ENCODE results near the gene ODC1. TPM values are rescaled to one million over a fixed set of nuclear protein-coding genes. Genes with fewer than 3 reads are reported as not detected.

The ODC1 gene
- total RNA-seq, 2 donors from 2014 or later: 31.9 to 59.7 TPM

DNA sequence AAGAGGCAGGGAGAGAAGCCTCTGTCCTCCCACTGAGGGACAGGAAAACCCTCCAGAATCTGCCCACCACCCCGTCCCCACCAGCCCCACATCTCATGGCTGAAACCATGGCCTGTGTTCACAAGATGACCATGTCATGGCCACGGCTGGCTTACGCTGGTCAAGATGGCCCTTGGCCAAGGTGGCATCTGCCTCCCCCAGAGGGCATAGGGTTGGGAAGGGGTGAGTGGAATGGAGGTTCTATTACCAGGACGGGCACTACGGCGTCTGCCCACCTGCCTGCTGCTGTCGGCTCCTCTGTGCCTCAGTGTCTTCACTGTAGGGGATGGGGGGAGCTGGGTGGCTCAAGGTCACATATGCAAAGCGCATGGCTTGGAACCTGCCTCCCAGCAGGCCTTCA, 19.8 kb downstream of the ODC1 start:
- TF ChIP-seq POLR2A (IDR thresholded peaks at IDR 0.05): no peak
- TF ChIP-seq, protein P1, sequence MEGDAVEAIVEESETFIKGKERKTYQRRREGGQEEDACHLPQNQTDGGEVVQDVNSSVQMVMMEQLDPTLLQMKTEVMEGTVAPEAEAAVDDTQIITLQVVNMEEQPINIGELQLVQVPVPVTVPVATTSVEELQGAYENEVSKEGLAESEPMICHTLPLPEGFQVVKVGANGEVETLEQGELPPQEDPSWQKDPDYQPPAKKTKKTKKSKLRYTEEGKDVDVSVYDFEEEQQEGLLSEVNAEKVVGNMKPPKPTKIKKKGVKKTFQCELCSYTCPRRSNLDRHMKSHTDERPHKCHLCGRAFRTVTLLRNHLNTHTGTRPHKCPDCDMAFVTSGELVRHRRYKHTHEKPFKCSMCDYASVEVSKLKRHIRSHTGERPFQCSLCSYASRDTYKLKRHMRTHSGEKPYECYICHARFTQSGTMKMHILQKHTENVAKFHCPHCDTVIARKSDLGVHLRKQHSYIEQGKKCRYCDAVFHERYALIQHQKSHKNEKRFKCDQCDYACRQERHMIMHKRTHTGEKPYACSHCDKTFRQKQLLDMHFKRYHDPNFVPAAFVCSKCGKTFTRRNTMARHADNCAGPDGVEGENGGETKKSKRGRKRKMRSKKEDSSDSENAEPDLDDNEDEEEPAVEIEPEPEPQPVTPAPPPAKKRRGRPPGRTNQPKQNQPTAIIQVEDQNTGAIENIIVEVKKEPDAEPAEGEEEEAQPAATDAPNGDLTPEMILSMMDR (IDR thresholded peaks at IDR 0.05): no peak
- H3K27me3 ChIP-seq: no peaks in the 10 kb centered on the region
- peaks cover 6 to 9% of the 10 kb centered on the region in 2 donors for H3K36me3 ChIP-seq (replicated peaks in 1 of 2; ENCODE audit: insufficient read depth in 1 of 2, low read depth in 2 of 2)
- no peaks in the 10 kb centered on the region for H3K9me3 ChIP-seq
- H3K27ac ChIP-seq: no peak overlapping the region
- ATAC-seq (no peak), DNase-seq (no peak)
- intact Hi-C loops (cut with DNase I): no loop called here
- WGBS, 2 donors: 92 to 96% methylated on average over 7 to 8 of the region's 8 CpGs
- peaks cover 7% of the 10 kb centered on the region for H3K4me1 ChIP-seq
- H3K4me3 ChIP-seq: no peak overlapping the region

DNA sequence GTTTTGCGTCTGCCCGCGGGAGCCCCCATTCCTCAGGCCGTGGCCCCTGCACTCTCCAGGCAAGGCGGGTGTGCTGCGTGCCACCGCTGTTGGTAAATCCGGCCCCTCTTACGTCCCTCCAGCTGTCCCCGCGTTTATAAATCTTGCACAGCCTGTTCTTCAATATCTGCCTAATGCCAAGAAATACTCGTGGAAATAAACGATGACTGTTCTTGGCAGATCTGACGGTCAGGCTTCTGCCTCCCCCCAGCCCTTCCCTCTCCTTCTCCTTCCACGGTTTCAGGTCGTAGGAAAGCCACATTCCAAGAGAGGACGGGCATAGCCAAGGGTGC, 20.5 kb downstream of the ODC1 start:
- DNase-seq: no peak
- no peak overlapping the region for H3K4me3 ChIP-seq
- no peaks in the 10 kb centered on the region for H3K9me3 ChIP-seq
- 82 to 88% methylated on average over 17 of the region's 17 CpGs for WGBS, 2 donors
- no peak overlapping the region for H3K27ac ChIP-seq
- no peak for TF ChIP-seq POLR2A (IDR thresholded peaks at IDR 0.05)
- TF ChIP-seq, protein P1 (IDR thresholded peaks at IDR 0.05): no peak
- no peak for ATAC-seq
- H3K4me1 ChIP-seq: peaks cover 6% of the 10 kb centered on the region
- H3K36me3 ChIP-seq (replicated peaks in 1 of 2; ENCODE audit: insufficient read depth in 1 of 2, low read depth in 2 of 2): peaks cover 6 to 14% of the 10 kb centered on the region in 2 donors
- intact Hi-C loops (cut with DNase I): no loop called here
- no peaks in the 10 kb centered on the region for H3K27me3 ChIP-seq

DNA sequence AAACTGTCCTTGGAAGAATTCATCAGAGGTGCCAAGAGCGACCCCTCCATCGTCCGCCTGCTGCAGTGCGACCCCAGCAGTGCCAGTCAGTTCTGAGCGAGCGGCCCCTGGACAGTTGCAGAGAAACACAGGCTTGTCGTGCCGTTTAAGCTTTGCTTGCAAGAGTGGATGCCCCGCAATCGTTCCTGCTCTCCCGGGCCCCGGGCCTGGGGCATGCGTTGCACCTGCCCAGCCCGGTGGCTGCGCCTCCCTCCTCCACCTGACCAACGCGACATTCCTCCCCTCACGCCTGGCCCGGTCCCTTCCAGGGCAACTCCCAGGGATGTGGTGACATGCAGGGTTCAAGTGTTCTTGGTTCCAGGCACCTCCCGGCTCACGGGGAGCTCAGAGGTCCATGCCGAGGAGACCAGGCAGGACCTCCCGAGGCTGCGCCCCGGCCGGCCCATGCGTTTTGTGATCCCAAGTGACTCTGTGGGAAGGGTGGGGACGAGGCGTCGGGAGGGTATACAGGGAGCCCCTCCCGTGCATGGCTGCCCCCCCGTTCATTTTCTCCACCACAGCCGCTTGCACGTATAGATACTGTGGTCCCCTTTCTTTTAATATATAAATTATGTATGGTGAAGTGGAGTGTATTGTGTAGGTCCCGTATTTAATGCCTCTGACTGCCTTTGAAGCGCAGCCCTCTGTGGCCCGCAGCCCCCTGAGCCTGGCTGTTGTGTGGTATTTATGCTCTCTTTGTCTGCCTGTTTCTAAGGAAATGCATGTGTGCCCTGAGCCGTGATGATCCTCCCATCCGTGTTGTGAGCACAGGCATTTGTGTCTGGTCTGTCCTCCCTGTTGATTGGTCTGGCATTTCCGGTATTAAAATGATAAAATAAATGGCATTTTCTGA, 21.2 kb downstream of the ODC1 start:
- DNase-seq: no peak
- Histone ChIP-seq H3K9me3 (no peaks in the 10 kb centered on the region), H3K27me3 (no peaks in the 10 kb centered on the region), H3K4me1 (peaks cover under 1% of the 10 kb centered on the region), H3K4me3 (no peak overlapping the region), H3K36me3 (replicated peaks in 1 of 2; ENCODE audit: insufficient read depth in 1 of 2, low read depth in 2 of 2) (peaks cover 6 to 14% of the 10 kb centered on the region in 2 donors), H3K27ac (no peak overlapping the region)
- 88 to 92% methylated on average over 39 of the region's 40 CpGs for WGBS, 2 donors
- intact Hi-C loops (cut with DNase I): no loop called here
- TF ChIP-seq, protein P1 (IDR thresholded peaks at IDR 0.05): no peak
- no peak for ATAC-seq

DNA sequence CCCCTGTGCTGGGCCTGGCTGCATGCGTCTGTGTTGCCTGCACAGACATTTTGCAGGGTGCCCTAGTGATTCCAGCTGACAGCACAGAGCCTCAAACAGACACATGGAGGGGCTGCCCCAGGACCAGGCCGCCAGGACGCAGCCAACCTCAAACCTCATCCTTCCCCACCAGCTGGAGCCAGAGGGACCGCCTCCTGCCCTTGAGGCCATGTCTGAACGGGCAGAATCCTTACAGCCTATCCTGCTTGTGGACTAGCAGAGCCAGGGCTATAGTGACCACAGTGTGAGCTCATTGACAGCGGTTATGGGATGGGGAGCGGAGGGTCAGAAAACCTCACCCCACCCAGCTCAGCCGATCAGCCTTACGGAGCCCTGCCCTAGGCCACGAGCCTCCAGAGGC, 22.4 kb downstream of the ODC1 start:
- 67 to 76% methylated on average over 3 to 10 of the region's 10 CpGs for WGBS, 2 donors
- DNase-seq (no peak), ATAC-seq (no peak)
- Histone ChIP-seq H3K27me3 (no peaks in the 10 kb centered on the region), H3K4me3 (no peak overlapping the region), H3K4me1 (no peaks in the 10 kb centered on the region), H3K9me3 (no peaks in the 10 kb centered on the region), H3K36me3 (replicated peaks in 1 of 2; ENCODE audit: insufficient read depth in 1 of 2, low read depth in 2 of 2) (peaks cover 6 to 14% of the 10 kb centered on the region in 2 donors), H3K27ac (no peak overlapping the region)
- intact Hi-C loops (cut with DNase I): no loop called here
- TF ChIP-seq, protein P1 (IDR thresholded peaks at IDR 0.05): no peak
- no peak for TF ChIP-seq POLR2A (IDR thresholded peaks at IDR 0.05)
